Measurements from ENCODE around the gene ACAP1. TPM values are rescaled to one million over a fixed set of nuclear protein-coding genes. Genes with fewer than 3 reads are reported as not detected.

ACAP1 gene
- total RNA-seq, 1 donor from 2014 or later, result 6.8 TPM

DNA sequence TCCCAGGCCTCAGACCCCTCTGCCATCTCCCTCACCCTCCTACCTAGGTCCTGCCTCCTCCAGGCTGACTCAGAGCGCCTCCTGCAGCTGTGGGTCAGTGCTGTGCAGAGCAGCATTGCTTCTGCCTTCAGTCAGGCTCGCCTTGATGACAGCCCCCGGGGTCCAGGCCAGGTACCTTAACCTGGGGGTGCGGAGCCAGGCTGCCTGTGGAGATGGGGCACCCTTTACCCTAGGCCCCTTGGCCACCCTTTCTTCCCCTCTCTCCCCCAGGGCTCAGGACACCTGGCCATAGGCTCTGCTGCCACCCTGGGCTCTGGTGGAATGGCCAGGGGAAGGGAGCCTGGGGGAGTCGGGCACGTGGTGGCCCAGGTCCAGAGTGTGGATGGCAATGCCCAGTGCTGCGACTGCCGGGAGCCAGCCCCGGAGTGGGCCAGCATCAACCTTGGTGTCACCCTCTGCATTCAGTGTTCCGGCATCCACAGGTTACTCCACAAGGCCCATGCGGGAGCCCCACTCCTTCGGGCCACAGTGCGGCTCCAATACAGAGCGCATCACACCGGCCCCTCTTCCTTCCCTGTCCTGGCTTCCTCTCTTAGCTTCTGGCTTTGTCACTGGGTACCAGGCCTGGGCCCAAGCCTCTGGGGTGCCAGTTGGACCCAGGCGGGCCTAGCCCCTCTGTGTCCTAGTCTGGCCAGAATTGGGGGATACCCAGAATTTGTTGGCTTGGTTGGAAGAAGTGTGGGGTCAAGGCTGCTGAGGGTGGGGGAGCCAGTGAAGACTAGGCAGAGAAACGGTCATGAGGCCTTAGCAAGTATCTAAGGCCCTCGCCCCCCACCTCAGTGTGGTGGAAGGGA, 10.7 kb downstream of the ACAP1 start:
- TF ChIP-seq CTCF (IDR thresholded peaks at IDR 0.05), result no peak
- DNase-seq (ENCODE audit: low spot score), result no peak
- Mint-ChIP-seq H3K9me3 (ENCODE audit: low read depth) (no peaks in the 10 kb centered on the region), H3K27ac (ENCODE audit: unreplicated experiment) (no peak overlapping the region), H3K4me1 (ENCODE audit: low read depth) (peaks cover 13% of the 10 kb centered on the region), H3K4me3 (ENCODE audit: unreplicated experiment) (no peak overlapping the region), H3K27me3 (ENCODE audit: low read depth) (peaks cover under 1% of the 10 kb centered on the region), H3K36me3 (ENCODE audit: low read depth) (no peaks in the 10 kb centered on the region)

DNA sequence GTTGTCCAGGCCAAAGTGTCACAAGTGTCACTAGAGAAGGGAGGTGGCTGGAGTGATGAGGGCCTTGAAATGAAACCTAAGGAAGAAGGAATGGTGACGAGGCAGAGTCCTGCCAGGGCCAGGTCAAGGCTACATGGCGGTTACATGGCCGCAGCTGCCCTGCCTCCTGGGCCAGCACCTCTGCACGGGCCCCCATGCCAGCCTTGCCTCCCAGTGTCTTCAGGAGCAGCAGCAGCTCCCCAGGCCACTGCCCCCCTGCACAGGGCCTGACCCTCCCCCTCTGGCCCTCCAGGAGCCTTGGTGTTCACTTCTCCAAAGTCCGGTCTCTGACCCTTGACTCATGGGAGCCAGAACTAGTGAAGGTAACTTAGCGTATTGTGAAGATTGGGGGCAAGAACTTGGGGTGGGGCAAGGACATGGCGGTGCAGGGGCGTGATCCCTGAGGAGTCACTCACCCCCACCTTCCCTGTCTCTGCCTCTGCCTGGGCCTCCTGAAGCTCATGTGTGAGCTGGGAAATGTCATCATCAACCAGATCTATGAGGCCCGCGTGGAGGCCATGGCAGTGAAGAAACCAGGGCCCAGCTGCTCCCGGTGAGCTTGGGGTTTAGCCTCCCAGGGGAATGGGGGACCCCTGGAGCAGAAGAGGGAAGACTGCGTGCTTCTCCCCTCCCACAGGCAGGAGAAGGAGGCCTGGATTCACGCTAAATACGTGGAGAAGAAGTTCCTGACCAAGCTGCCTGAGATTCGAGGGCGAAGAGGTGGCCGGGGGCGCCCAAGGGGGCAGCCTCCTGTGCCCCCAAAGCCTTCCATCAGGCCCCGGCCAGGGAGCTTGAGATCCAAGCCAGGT, 11.5 kb downstream of the ACAP1 start:
- Mint-ChIP-seq H3K36me3 (ENCODE audit: low read depth) (no peaks in the 10 kb centered on the region), H3K27ac (ENCODE audit: unreplicated experiment) (peak overlapping the region; percentile 84), H3K9me3 (ENCODE audit: low read depth) (no peaks in the 10 kb centered on the region), H3K4me3 (ENCODE audit: unreplicated experiment) (no peak overlapping the region), H3K27me3 (ENCODE audit: low read depth) (no peaks in the 10 kb centered on the region), H3K4me1 (ENCODE audit: low read depth) (peaks cover 20% of the 10 kb centered on the region)
- no peak for TF ChIP-seq CTCF (IDR thresholded peaks at IDR 0.05)
- DNase-seq (ENCODE audit: low spot score), result no peak

GRCh38 chr17:7348478-7349242, 12.3 kb downstream of the ACAP1 start:
- TF ChIP-seq CTCF (IDR thresholded peaks at IDR 0.05), result no peak
- Mint-ChIP-seq H3K9me3 (ENCODE audit: low read depth) (no peaks in the 10 kb centered on the region), H3K4me3 (ENCODE audit: unreplicated experiment) (no peak overlapping the region), H3K27me3 (ENCODE audit: low read depth) (no peaks in the 10 kb centered on the region), H3K27ac (ENCODE audit: unreplicated experiment) (peak overlapping the region; percentile 27), H3K36me3 (ENCODE audit: low read depth) (no peaks in the 10 kb centered on the region), H3K4me1 (ENCODE audit: low read depth) (peaks cover 27% of the 10 kb centered on the region)
- no peak for DNase-seq (ENCODE audit: low spot score)

DNA sequence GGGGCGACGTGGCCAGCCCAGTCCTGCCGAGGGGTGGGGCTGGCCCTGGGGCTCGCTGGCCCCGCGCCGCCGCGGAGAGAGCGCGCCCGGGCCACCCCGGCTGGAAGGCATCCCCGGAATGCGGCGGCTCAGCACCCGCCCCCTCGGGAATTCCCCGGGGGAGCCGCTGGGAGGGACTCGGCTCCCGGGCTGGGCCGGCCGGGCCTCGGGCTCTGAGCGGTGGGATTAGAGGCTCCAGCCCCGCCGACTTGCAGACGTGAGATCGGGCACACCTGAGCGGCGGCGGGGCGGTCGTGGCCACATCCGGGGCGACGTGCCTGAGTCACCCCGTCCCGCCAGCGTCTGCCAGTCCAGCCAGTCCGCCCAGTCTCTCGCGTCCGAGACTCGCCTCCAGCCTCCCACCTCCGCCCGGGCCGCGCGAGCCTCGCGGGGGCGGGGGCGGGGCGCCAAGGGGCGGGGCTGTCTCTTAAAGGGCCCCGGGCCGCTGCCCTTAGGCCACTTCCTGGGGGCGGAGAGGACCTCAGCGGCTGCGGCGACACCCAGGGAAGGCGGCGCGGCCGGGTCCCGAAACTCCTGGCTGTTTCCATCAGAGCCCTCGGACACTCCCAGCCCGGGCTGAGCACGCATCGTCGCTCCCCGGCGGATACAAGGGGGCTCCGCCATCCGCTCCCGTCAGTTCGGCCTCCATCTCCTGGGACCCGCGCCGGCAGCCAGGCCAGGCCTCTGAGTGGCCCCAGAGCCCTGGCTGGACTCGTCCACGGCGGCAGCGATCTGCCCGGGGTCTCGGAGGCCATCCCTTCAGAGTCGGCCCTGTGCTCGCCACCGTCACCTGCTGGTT, 15.6 kb downstream of the ACAP1 start, which contains the start of gene KCTD11:
Gene KCTD11, plus strand, starts transcription at position 498 of the 838 bp plus-strand sequence.
- Mint-ChIP-seq H3K27ac (ENCODE audit: unreplicated experiment) (peak within 1 kb of the TSS; percentile 96), H3K4me1 (ENCODE audit: low read depth) (peaks cover 46% of the 10 kb centered on the region), H3K4me3 (ENCODE audit: unreplicated experiment) (peak within 1 kb of the TSS; percentile 87), H3K36me3 (ENCODE audit: low read depth) (no peaks in the 10 kb centered on the region), H3K9me3 (ENCODE audit: low read depth) (no peaks in the 10 kb centered on the region), H3K27me3 (ENCODE audit: low read depth) (no peaks in the 10 kb centered on the region)
- TF ChIP-seq CTCF (IDR thresholded peaks at IDR 0.05), result peak; percentile 81
- peak; percentile 97 for DNase-seq (ENCODE audit: low spot score)
